Peyer's patch (tissue), 4 donors: Measurements from ENCODE around the gene ZNF521.

Experiments
- POLR2A ChIP-seq, 2 donors: fragments of 450-650 bp; IDR thresholded peaks; one replicate each; pipeline ENCODE4 v1.5.1; 2017; ENCODE audit warnings: antibody characterized with exemption in 2 of 2, mild to moderate bottlenecking in 2 of 2, moderate library complexity in 2 of 2
- TF ChIP-seq, protein P1 (sequence below), 6 experiments: fragments of 450-650 bp in 4 of 6; fragments of 200-600 bp in 2 of 6; sonication (generic) in 1 of 6; IDR thresholded peaks; one replicate each; pipeline ENCODE4 v1.5.1; 2017 to 2019; ENCODE audit warnings: antibody characterized with exemption in 6 of 6, mild to moderate bottlenecking in 3 of 6, moderate library complexity in 1 of 6

DNA sequence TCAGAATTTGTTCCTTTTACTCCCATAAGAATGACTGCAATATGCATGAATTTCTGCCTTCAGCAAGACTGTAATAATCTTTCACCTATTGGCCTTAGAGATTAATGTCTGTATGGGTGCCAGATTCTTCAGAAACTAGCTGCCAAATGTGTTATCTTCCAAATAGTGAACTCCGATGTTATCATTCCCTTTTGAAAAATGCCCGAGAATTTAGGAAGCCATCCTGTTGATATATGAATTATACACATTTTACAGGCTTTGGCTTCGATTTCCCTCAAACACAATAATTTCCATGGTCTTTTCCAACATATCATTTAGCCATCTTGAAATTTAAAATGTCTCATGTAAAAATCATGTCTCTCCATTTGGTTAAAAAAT lies 101.5 kb downstream of the ZNF521 start:
- TF ChIP-seq, protein P1, sequence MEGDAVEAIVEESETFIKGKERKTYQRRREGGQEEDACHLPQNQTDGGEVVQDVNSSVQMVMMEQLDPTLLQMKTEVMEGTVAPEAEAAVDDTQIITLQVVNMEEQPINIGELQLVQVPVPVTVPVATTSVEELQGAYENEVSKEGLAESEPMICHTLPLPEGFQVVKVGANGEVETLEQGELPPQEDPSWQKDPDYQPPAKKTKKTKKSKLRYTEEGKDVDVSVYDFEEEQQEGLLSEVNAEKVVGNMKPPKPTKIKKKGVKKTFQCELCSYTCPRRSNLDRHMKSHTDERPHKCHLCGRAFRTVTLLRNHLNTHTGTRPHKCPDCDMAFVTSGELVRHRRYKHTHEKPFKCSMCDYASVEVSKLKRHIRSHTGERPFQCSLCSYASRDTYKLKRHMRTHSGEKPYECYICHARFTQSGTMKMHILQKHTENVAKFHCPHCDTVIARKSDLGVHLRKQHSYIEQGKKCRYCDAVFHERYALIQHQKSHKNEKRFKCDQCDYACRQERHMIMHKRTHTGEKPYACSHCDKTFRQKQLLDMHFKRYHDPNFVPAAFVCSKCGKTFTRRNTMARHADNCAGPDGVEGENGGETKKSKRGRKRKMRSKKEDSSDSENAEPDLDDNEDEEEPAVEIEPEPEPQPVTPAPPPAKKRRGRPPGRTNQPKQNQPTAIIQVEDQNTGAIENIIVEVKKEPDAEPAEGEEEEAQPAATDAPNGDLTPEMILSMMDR (IDR thresholded peaks at IDR 0.05), result no peak
- no peak for TF ChIP-seq POLR2A (IDR thresholded peaks at IDR 0.05)
